HepG2 (cell line): Measurements from ENCODE around the gene AP2B1. TPM values are rescaled to one million over a fixed set of nuclear protein-coding genes. Genes with fewer than 3 reads are reported as not detected.

Experiments
- ARID3A ChIP-seq: IDR thresholded peaks from 2 replicates; pipeline ENCODE4 v1.6.1; 2012; ENCODE audit warnings: low read depth, low read length, improper control_type of control experiment
- ATF6 ChIP-seq: sonication (generic); formaldehyde crosslinking; conservative IDR thresholded peaks from 2 replicates; pipeline ENCODE4 v1.4.0; 2020; ENCODE audit warnings: missing genetic modification reagents
- CHCHD3 ChIP-seq: sonication (generic); formaldehyde crosslinking; IDR thresholded peaks from 2 replicates; pipeline ENCODE4 v1.8.0; 2022; ENCODE audit warnings: mild to moderate bottlenecking, missing genetic modification reagents, moderate library complexity
- DBP ChIP-seq: sonication (generic); formaldehyde crosslinking; IDR thresholded peaks from 2 replicates; pipeline ENCODE4 v1.4.0; 2020; ENCODE audit warnings: missing genetic modification reagents; ENCODE audit errors: not compliant biosample characterization
- JDP2 ChIP-seq: sonication (generic); formaldehyde crosslinking; IDR thresholded peaks from 2 replicates; pipeline ENCODE4 v1.8.1; 2022; ENCODE audit warnings: missing genetic modification reagents, borderline replicate concordance
- KMT2A ChIP-seq: sonication (generic); formaldehyde crosslinking; IDR thresholded peaks from 2 replicates; pipeline ENCODE4 v1.4.0; 2020; ENCODE audit warnings: missing genetic modification reagents
- MIER2 ChIP-seq: IDR thresholded peaks from 2 replicates; pipeline ENCODE4 v1.6.1; 2016; ENCODE audit warnings: missing biosample characterization, missing genetic modification reagents
- NCOA2 ChIP-seq: sonication (generic); formaldehyde crosslinking; IDR thresholded peaks from 2 replicates; pipeline ENCODE4 v1.8.0; 2022; ENCODE audit warnings: inconsistent platforms
- NKX3-1 ChIP-seq: sonication (generic); formaldehyde crosslinking; IDR thresholded peaks from 2 replicates; pipeline ENCODE4 v1.5.0; 2020; ENCODE audit warnings: missing genetic modification reagents
- RARA ChIP-seq: IDR thresholded peaks from 2 replicates; pipeline ENCODE4 v1.6.1; 2016; ENCODE audit warnings: missing genetic modification reagents, missing compliant biosample characterization
- REXO4 ChIP-seq: sonication (generic); formaldehyde crosslinking; IDR thresholded peaks from 2 replicates; pipeline ENCODE4 v1.8.0; 2022; ENCODE audit warnings: missing genetic modification reagents, mild to moderate bottlenecking, borderline replicate concordance
- ZBTB49 ChIP-seq: sonication (generic); formaldehyde crosslinking; IDR thresholded peaks from 2 replicates; pipeline ENCODE4 v1.4.0; 2020; ENCODE audit warnings: missing genetic modification reagents, borderline replicate concordance
- ZNF333 ChIP-seq: sonication (generic); formaldehyde crosslinking; IDR thresholded peaks from 2 replicates; pipeline ENCODE4 v1.4.0; 2020; ENCODE audit warnings: mild to moderate bottlenecking, missing genetic modification reagents, borderline replicate concordance
- ZNF382 ChIP-seq: sonication (generic); formaldehyde crosslinking; IDR thresholded peaks from 2 replicates; pipeline ENCODE4 v1.5.0; 2020; ENCODE audit warnings: missing genetic modification reagents, mild to moderate bottlenecking, borderline replicate concordance
- ZNF414 ChIP-seq: sonication (generic); formaldehyde crosslinking; IDR thresholded peaks from 2 replicates; pipeline ENCODE4 v1.5.0; 2020; ENCODE audit warnings: missing genetic modification reagents
- ZNF503 ChIP-seq: sonication (generic); formaldehyde crosslinking; IDR thresholded peaks from 2 replicates; pipeline ENCODE4 v1.4.0; 2020; ENCODE audit warnings: missing genetic modification reagents
- ZNF691 ChIP-seq: sonication (generic); formaldehyde crosslinking; IDR thresholded peaks from 2 replicates; pipeline ENCODE4 v1.4.0; 2020; ENCODE audit warnings: missing genetic modification reagents, low read depth, mild to moderate bottlenecking, borderline replicate concordance
- polyA plus RNA-seq, 8 experiments: library from polyadenylated mRNA; depleted of rRNA in 3 of 8; stranded (reverse) in 7 of 8; unstranded in 1 of 8; fragments of >200 nt; fragmentation: Illumina TruSeq in 4 of 8; extraction: Trizol in 4 of 8; gene quantifications; 2 replicates each; pipeline versions ENCODE4 v1.2.1 to v1.2.3, GENCODE V29; 2011 to 2016; ENCODE audit warnings: low read depth in 4 of 8, missing spikeins in 1 of 8, mixed read lengths in 1 of 8; ENCODE audit not compliant: insufficient read depth in 1 of 8
- total RNA-seq, 5 experiments: library from RNA; depleted of rRNA; stranded (reverse); fragments of >200 nt; fragmentation: Illumina TruSeq; extraction: Trizol; gene quantifications; 2 replicates each; pipeline ENCODE4 v1.2.3, GENCODE V29; 2016; ENCODE audit warnings: low read depth in 1 of 5

The AP2B1 gene
- total and polyA plus RNA-seq, 2 of the 13 experiments (the other 11 are each of a cell fraction or from before 2014, with no cell fraction given) = 23.8 to 71.3 TPM

- TF ChIP-seq NKX3-1 (CRISPR knock-in tag) = peak; percentile 53; the same call in 1 of the 2 replicates
- no peak for TF ChIP-seq DBP (CRISPR knock-in tag)
- TF ChIP-seq ZBTB49 = no peak
- no peak for TF ChIP-seq ATF6 (CRISPR knock-in tag)
- TF ChIP-seq ZNF333 = no peak
- TF ChIP-seq RARA (CRISPR knock-in tag) = peak; percentile 49
- no peak for TF ChIP-seq ZNF382 (CRISPR knock-in tag)
- TF ChIP-seq REXO4 = no peak
- TF ChIP-seq NCOA2 (CRISPR knock-in tag) = no peak
- TF ChIP-seq JDP2 (CRISPR knock-in tag) = no peak; the same call in 1 of the 2 replicates
- peak; percentile 74 for TF ChIP-seq ZNF414
- peak; percentile 90 for TF ChIP-seq KMT2A (CRISPR knock-in tag)
- TF ChIP-seq MIER2 = peak; percentile 39; the same call in 1 of the 2 replicates
- TF ChIP-seq ZNF691 = no peak
- no peak for TF ChIP-seq ARID3A
- no peak for TF ChIP-seq CHCHD3 (CRISPR knock-in tag)
- 0 out of 2 replicates have a peak, but pooled peaks have one; percentile 41 for TF ChIP-seq ZNF503 (CRISPR knock-in tag)
These were observed 8.8 kb upstream of the AP2B1 start, which contains the start of gene PEX12 (continued) for GRCh38 chr17:35578197-35578928.
